A549 (cell line): Measurements from ENCODE around the gene RFT1.

Experiments
- CTCF ChIP-seq: fragments of >200 bp; sonication (Bioruptor Twin); formaldehyde crosslinking; IDR thresholded peaks from 3 replicates; pipeline ENCODE4 v1.5.1; 2016
- REST ChIP-seq: fragments of 200-600 bp; sonication (generic); IDR thresholded peaks from 2 replicates; pipeline ENCODE4 v1.6.1; 2016; ENCODE audit warnings: antibody characterized with exemption, mild to moderate bottlenecking, moderate library complexity

GRCh38 chr3:53085476-53085875, 44.8 kb downstream of the RFT1 start:
- TF ChIP-seq CTCF, result no peak
- no peak for TF ChIP-seq REST
